Stomach smooth muscle (tissue), 2 donors: ENCODE measurements around the gene SVOP.

Experiments
- H3K27ac ChIP-seq: one replicate; pipeline ENCODE4 v1.7.0; 2013; ENCODE audit warnings: mild to moderate bottlenecking, low read length, inconsistent platforms
- H3K27me3 ChIP-seq, 2 donors: one replicate each; pipeline ENCODE4 v1.7.0; 2013; ENCODE audit warnings: low read length in 2 of 2; ENCODE audit not compliant: insufficient read depth in 2 of 2, control insufficient read depth in 1 of 2
- H3K36me3 ChIP-seq, 2 donors: one replicate each; pipeline ENCODE4 v1.7.0; 2013; ENCODE audit warnings: low read length in 2 of 2; ENCODE audit not compliant: control insufficient read depth in 2 of 2, insufficient read depth in 2 of 2
- H3K4me1 ChIP-seq: one replicate; pipeline ENCODE4 v1.7.0; 2013; ENCODE audit warnings: low read length; ENCODE audit not compliant: control insufficient read depth, insufficient read depth
- H3K4me3 ChIP-seq, 2 donors: one replicate each; pipeline ENCODE4 v1.7.0; 2013; ENCODE audit warnings: low read length in 2 of 2
- H3K9ac ChIP-seq, 2 donors: one replicate each; pipeline ENCODE4 v1.7.0; 2013; ENCODE audit warnings: low read length in 2 of 2, mild to moderate bottlenecking in 1 of 2
- H3K9me3 ChIP-seq, 2 donors: one replicate each; pipeline ENCODE4 v1.7.0; 2013; ENCODE audit warnings: low read length in 2 of 2; ENCODE audit not compliant: control insufficient read depth in 2 of 2
- donor health status: healthy.
- donor health status: Pancreatic carcinoma.

SVOP gene

DNA sequence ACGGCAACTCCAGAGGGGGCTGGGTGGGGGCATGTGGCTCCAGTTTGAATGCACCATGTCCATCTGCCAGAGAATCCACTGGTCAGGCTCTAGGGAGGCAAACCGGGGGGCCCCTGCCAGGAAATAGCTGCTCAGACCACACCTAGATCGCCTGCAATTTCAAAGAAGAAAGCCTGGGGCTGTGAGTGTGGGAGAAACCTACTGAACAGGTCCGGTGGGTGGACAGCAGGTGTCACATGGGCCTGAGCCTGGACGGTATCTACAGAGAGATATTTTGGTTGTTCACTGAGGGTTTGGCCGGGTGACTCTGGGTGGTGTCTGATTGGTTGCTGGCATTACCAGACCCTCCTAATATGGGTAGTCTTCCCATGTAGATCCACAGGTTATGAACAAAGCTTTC lies 109.0 kb downstream of the SVOP start:
- Histone ChIP-seq H3K9me3 (no peaks in the 10 kb centered on the region), H3K4me1 (no peaks in the 10 kb centered on the region), H3K27me3 (no peaks in the 10 kb centered on the region), H3K27ac (no peak overlapping the region), H3K36me3 (no peaks in the 10 kb centered on the region), H3K9ac (no peak overlapping the region), H3K4me3 (no peak overlapping the region)

DNA sequence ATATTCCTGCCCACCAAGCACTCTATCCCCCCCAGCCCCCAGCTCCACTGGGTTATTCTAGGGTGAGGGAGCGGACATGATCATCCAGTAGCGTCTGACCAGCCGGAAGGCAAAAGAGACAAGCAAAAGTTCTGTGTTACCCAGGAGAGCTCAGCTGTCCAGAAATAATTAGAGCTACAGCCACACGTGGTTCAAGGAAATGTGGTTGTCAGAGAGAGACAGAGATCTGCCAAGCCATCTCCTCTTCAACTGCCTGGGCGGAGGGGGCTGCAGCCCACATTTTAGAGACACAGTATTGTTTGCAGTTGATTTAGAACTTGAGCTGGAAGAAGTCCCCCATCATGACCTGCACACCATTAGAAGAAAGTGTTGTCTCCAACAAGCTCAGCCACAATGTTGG lies 110.5 kb downstream of the SVOP start:
- Histone ChIP-seq H3K27me3 (no peaks in the 10 kb centered on the region), H3K36me3 (no peaks in the 10 kb centered on the region), H3K9ac (no peak overlapping the region)

DNA sequence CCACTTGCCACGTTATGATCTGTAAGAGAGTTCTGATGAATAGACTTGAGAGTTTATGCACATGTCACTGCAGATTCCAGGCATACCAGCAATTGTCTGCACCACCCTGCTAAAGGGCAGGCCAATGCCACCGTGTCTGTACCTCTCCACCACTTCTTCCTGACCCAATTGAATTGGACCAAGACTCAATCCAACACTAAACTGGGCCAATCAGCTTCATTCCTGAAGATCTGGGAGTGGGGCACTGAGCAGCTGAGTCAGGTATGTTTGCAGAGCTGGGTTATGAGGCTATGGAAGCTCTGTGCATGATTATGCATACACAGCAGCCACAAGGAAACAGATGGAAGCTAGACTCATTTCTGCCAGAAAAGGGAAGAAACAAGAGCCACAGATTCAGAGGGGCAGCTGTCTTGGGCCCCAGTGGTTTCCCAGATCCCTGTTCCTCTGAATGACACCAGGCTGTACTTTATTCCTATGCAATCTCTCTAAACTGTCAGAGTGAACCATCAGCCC lies 113.0 kb downstream of the SVOP start:
- no peaks in the 10 kb centered on the region for H3K9me3 ChIP-seq
- no peak overlapping the region for H3K9ac ChIP-seq
- H3K27ac ChIP-seq = no peak overlapping the region
- no peaks in the 10 kb centered on the region for H3K4me1 ChIP-seq
- no peaks in the 10 kb centered on the region for H3K27me3 ChIP-seq
- no peaks in the 10 kb centered on the region for H3K36me3 ChIP-seq
- no peak overlapping the region for H3K4me3 ChIP-seq

More for the DNA sequence above, 110.5 kb downstream of the SVOP start:
- H3K4me3 ChIP-seq = no peak overlapping the region
- H3K27ac ChIP-seq = no peak overlapping the region
- H3K4me1 ChIP-seq = no peaks in the 10 kb centered on the region
- H3K9me3 ChIP-seq = no peaks in the 10 kb centered on the region

DNA sequence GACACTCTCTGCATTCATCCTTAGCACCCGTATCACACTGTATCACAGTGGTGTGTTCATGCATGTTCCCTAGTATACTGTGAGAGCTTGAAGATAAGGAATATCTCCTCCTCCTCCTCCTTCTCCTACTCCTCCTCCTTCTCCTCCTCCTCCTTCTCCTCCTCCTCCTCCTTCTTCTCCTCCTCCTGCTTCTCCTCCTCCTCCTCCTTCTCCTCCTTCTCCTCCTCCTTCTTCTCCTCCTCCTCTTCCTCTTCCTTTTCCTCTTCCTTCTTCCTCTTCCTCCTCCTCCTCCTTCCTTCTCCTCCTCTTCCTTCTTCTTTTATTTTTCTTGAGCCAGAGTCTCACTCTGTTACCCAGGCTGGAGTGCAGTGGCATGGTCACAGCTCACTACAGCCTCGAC lies 113.9 kb downstream of the SVOP start:
- Histone ChIP-seq H3K4me3 (no peak overlapping the region), H3K9ac (no peak overlapping the region), H3K9me3 (no peaks in the 10 kb centered on the region), H3K36me3 (no peaks in the 10 kb centered on the region), H3K27me3 (no peaks in the 10 kb centered on the region), H3K4me1 (no peaks in the 10 kb centered on the region), H3K27ac (no peak overlapping the region)

DNA sequence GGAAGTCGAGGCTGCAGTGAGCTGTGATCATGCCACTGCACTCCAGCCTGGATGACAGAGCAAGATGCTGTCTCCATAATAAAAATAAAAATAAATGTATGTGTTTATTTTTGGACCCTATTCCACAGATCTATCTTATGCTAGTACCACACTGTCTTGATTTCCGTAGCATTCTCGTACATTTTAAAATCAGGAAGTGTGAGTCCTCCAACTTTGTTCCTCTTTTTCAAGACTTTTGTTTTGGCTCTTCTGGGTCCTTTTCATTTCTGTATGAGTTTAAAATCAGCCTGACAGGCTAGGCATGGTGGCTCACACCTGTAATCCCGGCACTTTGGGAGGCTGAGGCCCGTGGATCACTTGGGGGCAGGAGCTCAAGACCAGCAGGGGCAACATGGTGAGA lies 115.1 kb downstream of the SVOP start:
- Histone ChIP-seq H3K27ac (no peak overlapping the region), H3K4me3 (no peak overlapping the region), H3K36me3 (no peaks in the 10 kb centered on the region), H3K9ac (no peak overlapping the region), H3K27me3 (no peaks in the 10 kb centered on the region), H3K4me1 (no peaks in the 10 kb centered on the region), H3K9me3 (no peaks in the 10 kb centered on the region)

DNA sequence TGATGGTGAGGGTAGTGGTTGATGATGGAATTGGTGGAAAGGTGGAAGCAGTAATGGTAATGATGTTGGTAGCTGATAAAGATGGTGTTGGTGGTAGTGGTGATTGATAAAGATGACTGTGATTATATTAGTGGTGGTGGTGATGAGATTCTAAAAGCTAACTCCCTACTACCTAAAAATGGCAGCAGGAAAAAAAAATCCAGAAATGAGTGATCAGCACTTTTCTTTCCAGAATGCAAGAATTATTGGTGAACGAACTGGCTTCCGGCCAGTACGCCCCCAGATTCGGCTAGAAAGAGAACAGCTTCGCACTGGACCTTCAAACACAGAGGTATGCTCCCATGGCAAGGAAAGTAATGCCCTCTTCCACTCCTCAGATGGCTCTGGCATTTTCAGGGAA lies 121.7 kb downstream of the SVOP start:
- peaks cover 0 to 9% of the 10 kb centered on the region in 2 donors for H3K27me3 ChIP-seq
- no peaks in the 10 kb centered on the region for H3K36me3 ChIP-seq
- H3K4me1 ChIP-seq = no peaks in the 10 kb centered on the region
- no peak overlapping the region for H3K4me3 ChIP-seq
- no peaks in the 10 kb centered on the region for H3K9me3 ChIP-seq
- no peak overlapping the region for H3K9ac ChIP-seq
- H3K27ac ChIP-seq = no peak overlapping the region

DNA sequence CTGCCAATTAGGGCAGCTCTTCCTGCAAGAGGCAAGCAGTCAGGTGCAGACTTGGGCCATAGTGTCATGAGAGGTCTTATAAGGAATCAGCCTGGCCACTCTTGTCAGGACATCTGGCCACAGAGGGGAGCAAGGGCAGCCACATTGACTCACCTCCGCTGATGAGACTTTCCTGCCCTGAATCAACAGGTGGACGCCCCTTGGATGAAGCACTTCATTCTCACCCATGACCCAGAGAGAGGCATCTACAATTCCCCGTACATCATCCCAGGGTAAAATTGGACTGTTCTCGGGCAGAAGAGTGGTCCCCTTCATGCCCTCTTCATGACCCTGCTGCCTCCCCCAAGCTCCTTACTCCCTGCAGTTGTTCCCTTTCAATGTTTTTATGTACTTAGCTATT lies 124.1 kb downstream of the SVOP start:
- H3K9me3 ChIP-seq = no peaks in the 10 kb centered on the region
- no peaks in the 10 kb centered on the region for H3K4me1 ChIP-seq
- no peak overlapping the region for H3K9ac ChIP-seq
- H3K27me3 ChIP-seq = peaks cover 0 to 9% of the 10 kb centered on the region in 2 donors
- H3K36me3 ChIP-seq = no peaks in the 10 kb centered on the region
- no peak overlapping the region for H3K4me3 ChIP-seq
- no peak overlapping the region for H3K27ac ChIP-seq

DNA sequence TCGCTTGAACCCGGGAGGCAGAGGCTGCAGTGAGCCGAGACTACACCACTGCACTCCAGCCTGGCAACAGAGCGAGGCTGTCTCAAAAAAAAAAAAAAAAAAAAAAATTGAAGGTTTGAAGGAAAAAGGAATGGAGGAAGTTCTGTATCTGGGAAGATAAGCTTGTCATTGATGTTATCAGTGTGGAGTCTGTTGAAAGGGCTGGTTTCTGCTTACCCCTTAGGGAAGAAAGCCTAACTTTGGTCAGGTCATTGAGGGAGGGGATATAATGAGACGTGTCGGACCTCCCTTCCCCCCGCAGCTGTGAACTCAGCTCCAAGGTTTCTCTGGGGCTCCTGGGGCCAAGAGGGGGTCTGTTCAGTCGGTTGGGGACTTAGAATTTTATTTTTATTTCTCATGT lies 124.5 kb downstream of the SVOP start:
- Histone ChIP-seq H3K9ac (no peak overlapping the region), H3K4me1 (no peaks in the 10 kb centered on the region), H3K27me3 (peaks cover 0 to 9% of the 10 kb centered on the region in 2 donors), H3K9me3 (no peaks in the 10 kb centered on the region), H3K27ac (no peak overlapping the region), H3K36me3 (no peaks in the 10 kb centered on the region), H3K4me3 (no peak overlapping the region)

DNA sequence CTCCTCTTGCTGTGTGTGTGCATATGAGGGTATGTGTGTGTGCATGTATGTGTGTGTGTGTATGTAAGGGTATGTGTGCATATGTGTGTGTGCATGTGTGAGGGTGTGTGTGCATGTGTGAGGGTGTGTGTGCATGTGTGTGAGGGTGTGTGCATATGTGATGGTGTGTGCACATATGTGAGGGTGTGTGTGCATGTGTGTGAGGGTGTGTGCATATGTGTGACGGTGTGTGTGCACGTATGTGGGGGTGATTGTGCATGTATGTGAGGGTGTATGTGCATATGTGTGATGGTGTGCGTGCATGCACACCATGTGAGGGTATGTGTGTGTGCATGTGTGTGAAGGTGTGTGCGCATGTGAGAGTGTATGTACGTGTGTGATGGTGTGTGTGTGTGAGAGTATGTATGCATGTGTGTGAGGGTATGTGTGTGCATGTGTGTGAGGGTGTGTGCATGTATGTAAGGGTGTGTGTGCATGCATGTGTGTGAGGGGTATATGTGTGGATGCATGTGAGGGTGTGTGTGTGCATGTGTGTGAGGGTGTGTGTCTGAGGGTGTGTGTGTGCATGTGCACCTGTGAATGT lies 125.6 kb downstream of the SVOP start:
- H3K36me3 ChIP-seq = no peaks in the 10 kb centered on the region
- H3K27ac ChIP-seq = no peak overlapping the region
- H3K9ac ChIP-seq = no peak overlapping the region
- H3K27me3 ChIP-seq = peaks cover 0 to 9% of the 10 kb centered on the region in 2 donors
- H3K4me3 ChIP-seq = no peak overlapping the region
- H3K9me3 ChIP-seq = peaks cover 0 to 3% of the 10 kb centered on the region in 2 donors
- H3K4me1 ChIP-seq = no peaks in the 10 kb centered on the region

DNA sequence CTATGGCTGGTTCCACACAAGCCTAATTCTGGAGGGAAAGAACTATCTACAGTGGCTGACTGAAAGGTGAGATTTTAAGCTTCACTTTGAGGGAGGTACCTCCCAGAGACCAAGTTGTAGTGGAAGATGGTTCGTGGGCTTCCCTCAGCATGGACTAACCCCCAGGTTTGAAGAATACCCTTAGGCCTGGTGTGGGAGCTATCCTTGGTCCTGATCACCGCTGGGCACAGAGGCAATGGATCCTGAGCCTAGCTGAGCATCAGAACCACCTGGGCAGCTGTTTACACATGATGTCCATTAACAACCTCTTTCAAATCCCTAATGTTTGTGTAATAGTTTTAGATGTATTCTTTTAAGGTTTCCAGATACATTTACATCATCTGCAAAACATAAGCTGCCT lies 130.7 kb downstream of the SVOP start:
- Histone ChIP-seq H3K9ac (no peak overlapping the region), H3K27ac (no peak overlapping the region), H3K9me3 (peaks cover 3 to 10% of the 10 kb centered on the region in 2 donors), H3K27me3 (no peaks in the 10 kb centered on the region), H3K4me1 (no peaks in the 10 kb centered on the region), H3K4me3 (no peak overlapping the region), H3K36me3 (no peaks in the 10 kb centered on the region)

DNA sequence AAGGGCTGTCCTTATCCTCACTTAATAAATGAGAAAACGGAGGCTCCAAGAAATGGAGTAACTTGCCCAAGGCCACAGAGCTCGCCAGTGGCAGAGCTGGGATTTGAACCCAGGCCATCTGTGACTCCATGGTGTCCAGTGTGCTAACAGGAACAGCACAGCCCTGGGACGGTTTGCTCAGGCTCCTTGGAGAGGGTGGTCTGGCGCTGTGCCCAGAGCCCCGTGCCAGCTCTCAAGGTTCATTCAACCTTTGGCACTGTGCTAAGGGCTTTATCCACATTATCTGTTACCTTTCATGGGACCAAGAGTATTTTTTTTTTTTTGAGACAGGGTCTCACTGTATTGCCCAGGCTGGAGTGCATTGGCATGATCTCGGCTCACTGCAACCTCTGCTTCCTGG lies 132.8 kb downstream of the SVOP start:
- Histone ChIP-seq H3K9me3 (peaks cover 3 to 10% of the 10 kb centered on the region in 2 donors), H3K4me1 (no peaks in the 10 kb centered on the region), H3K9ac (no peak overlapping the region), H3K36me3 (no peaks in the 10 kb centered on the region), H3K27me3 (no peaks in the 10 kb centered on the region), H3K27ac (no peak overlapping the region), H3K4me3 (no peak overlapping the region)
